KOPT-K1 (cell line): ENCODE results near the gene EXT2.

Experiments used
- H3K27ac ChIP-seq: fragments of 200-600 bp; sonication (generic); 2 replicates; pipeline ENCODE4 v1.5.1; 2016; ENCODE audit warnings: antibody characterized with exemption, mild to moderate bottlenecking, low read depth, low read length; ENCODE audit not compliant: poor library complexity, severe bottlenecking
- H3K36me3 ChIP-seq: fragments of 200-600 bp; sonication (generic); 2 replicates; pipeline ENCODE4 v1.5.1; 2017; ENCODE audit warnings: antibody characterized with exemption, mild to moderate bottlenecking, low read length, moderate library complexity; ENCODE audit not compliant: insufficient read depth
- H3K9me3 ChIP-seq: fragments of 200-600 bp; sonication (generic); 2 replicates; pipeline ENCODE4 v1.5.1; 2017; ENCODE audit warnings: antibody characterized with exemption, low read length, mild to moderate bottlenecking; ENCODE audit not compliant: insufficient read depth, poor library complexity, severe bottlenecking

Gene EXT2

GRCh38 chr11:44186321-44186930, 90.9 kb downstream of the EXT2 start:
- Histone ChIP-seq H3K36me3 (no peaks in the 10 kb centered on the region), H3K9me3 (peaks cover 21% of the 10 kb centered on the region), H3K27ac (no peak overlapping the region)

- peaks cover 21% of the 10 kb centered on the region for H3K9me3 ChIP-seq
- no peaks in the 10 kb centered on the region for H3K36me3 ChIP-seq
- H3K27ac ChIP-seq, result no peak overlapping the region
Observed at GRCh38 chr11:44188643-44189042, 93.2 kb downstream of the EXT2 start.

GRCh38 chr11:44189986-44190882, 94.8 kb downstream of the EXT2 start:
- no peak overlapping the region for H3K27ac ChIP-seq
- H3K9me3 ChIP-seq, result peaks cover 21% of the 10 kb centered on the region
- no peaks in the 10 kb centered on the region for H3K36me3 ChIP-seq

- H3K36me3 ChIP-seq, result no peaks in the 10 kb centered on the region
- no peak overlapping the region for H3K27ac ChIP-seq
- H3K9me3 ChIP-seq, result peaks cover 21% of the 10 kb centered on the region
Observed at GRCh38 chr11:44190883-44191230, 95.4 kb downstream of the EXT2 start.

GRCh38 chr11:44191322-44192016, 96.0 kb downstream of the EXT2 start:
- no peak overlapping the region for H3K27ac ChIP-seq
- H3K9me3 ChIP-seq, result peaks cover 21% of the 10 kb centered on the region
- H3K36me3 ChIP-seq, result no peaks in the 10 kb centered on the region

- H3K36me3 ChIP-seq, result no peaks in the 10 kb centered on the region
- H3K27ac ChIP-seq, result no peak overlapping the region
- peaks cover 21% of the 10 kb centered on the region for H3K9me3 ChIP-seq
Observed at GRCh38 chr11:44192017-44192385, 96.5 kb downstream of the EXT2 start.

GRCh38 chr11:44192462-44193100, 97.1 kb downstream of the EXT2 start:
- 0 out of 2 replicates have a peak, but pooled peaks cover under 1% of the 10 kb centered on the region for H3K36me3 ChIP-seq
- no peak overlapping the region for H3K27ac ChIP-seq
- H3K9me3 ChIP-seq, result peaks cover 21% of the 10 kb centered on the region

- peaks cover 5% of the 10 kb centered on the region; the same call in 1 of the 2 replicates for H3K36me3 ChIP-seq
- H3K9me3 ChIP-seq, result peaks cover 11% of the 10 kb centered on the region
- no peak overlapping the region for H3K27ac ChIP-seq
Observed at GRCh38 chr11:44193856-44194255, 98.4 kb downstream of the EXT2 start.

GRCh38 chr11:44198146-44198724, 102.8 kb downstream of the EXT2 start:
- no peaks in the 10 kb centered on the region for H3K9me3 ChIP-seq
- no peak overlapping the region for H3K27ac ChIP-seq
- peaks cover 5% of the 10 kb centered on the region; the same call in 1 of the 2 replicates for H3K36me3 ChIP-seq

GRCh38 chr11:44199298-44199697, 103.8 kb downstream of the EXT2 start:
- Histone ChIP-seq H3K36me3 (peaks cover 5% of the 10 kb centered on the region; the same call in 1 of the 2 replicates), H3K9me3 (no peaks in the 10 kb centered on the region), H3K27ac (no peak overlapping the region)

- H3K9me3 ChIP-seq, result no peaks in the 10 kb centered on the region
- no peak overlapping the region for H3K27ac ChIP-seq
- H3K36me3 ChIP-seq, result peaks cover 5% of the 10 kb centered on the region; the same call in 1 of the 2 replicates
Observed at GRCh38 chr11:44199816-44200215, 104.3 kb downstream of the EXT2 start.

- H3K9me3 ChIP-seq, result no peaks in the 10 kb centered on the region
- no peaks in the 10 kb centered on the region; the same call in 1 of the 2 replicates for H3K36me3 ChIP-seq
- no peak overlapping the region for H3K27ac ChIP-seq
Observed at GRCh38 chr11:44203270-44204043, 108.0 kb downstream of the EXT2 start.

GRCh38 chr11:44205352-44205751, 109.9 kb downstream of the EXT2 start:
- Histone ChIP-seq H3K36me3 (no peaks in the 10 kb centered on the region; the same call in 1 of the 2 replicates), H3K27ac (no peak overlapping the region)

GRCh38 chr11:44205836-44206235, 110.4 kb downstream of the EXT2 start:
- H3K9me3 ChIP-seq, result no peaks in the 10 kb centered on the region
- no peaks in the 10 kb centered on the region; the same call in 1 of the 2 replicates for H3K36me3 ChIP-seq
- no peak overlapping the region for H3K27ac ChIP-seq

More at GRCh38 chr11:44205352-44205751, 109.9 kb downstream of the EXT2 start:
- H3K9me3 ChIP-seq, result no peaks in the 10 kb centered on the region
